ENCODE results near the gene ABLIM3.

- TF ChIP-seq REST (IDR thresholded peaks at IDR 0.05; ENCODE audit: low read depth) = no peak
- TF ChIP-seq MAX (IDR thresholded peaks at IDR 0.05) = no peak
- TF ChIP-seq TAF1 (IDR thresholded peaks at IDR 0.05; ENCODE audit: low read depth) = no peak
- TF ChIP-seq EP300 (IDR thresholded peaks at IDR 0.05; ENCODE audit: borderline replicate concordance) = no peak
- no peak for TF ChIP-seq CREB1 (IDR thresholded peaks at IDR 0.05; ENCODE audit: low read depth)
- TF ChIP-seq FOXM1 (IDR thresholded peaks at IDR 0.05; ENCODE audit: borderline replicate concordance, low read depth) = no peak
- no peak for TF ChIP-seq TCF12 (IDR thresholded peaks at IDR 0.05; ENCODE audit: low read depth)
Observed at GRCh38 chr5:149280802-149281201, 139.5 kb downstream of the ABLIM3 start.
